Left ventricle myocardium inferior (tissue), 1 donor: ENCODE data around the gene ATP6V0D1. TPM values are rescaled to one million over a fixed set of nuclear protein-coding genes. Genes with fewer than 3 reads are reported as not detected.
A peak's percentile ranks its signal among the peaks of the same experiment; 100 is the strongest.

ENCODE experiments used
- DNase-seq: peaks from one replicate; pipeline ENCODE4 v3.0.0-alpha.2; 2020
- H3K27ac ChIP-seq: fragments of 200-600 bp; replicated peaks from 2 replicates; pipeline ENCODE4 v1.8.0; 2021
- H3K27me3 ChIP-seq: fragments of 200-600 bp; 2 replicates; pipeline ENCODE4 v1.8.0; 2021; ENCODE audit warnings: low read depth
- H3K36me3 ChIP-seq: fragments of 200-600 bp; 2 replicates; pipeline ENCODE4 v1.8.0; 2021
- H3K4me1 ChIP-seq: fragments of 200-600 bp; 2 replicates; pipeline ENCODE4 v1.8.0; 2021
- H3K4me3 ChIP-seq: fragments of 200-600 bp; 2 replicates; pipeline ENCODE4 v1.8.0; 2021; ENCODE audit warnings: mild to moderate bottlenecking, moderate library complexity
- H3K9me3 ChIP-seq: fragments of 200-600 bp; replicated peaks from 2 replicates; pipeline ENCODE4 v1.8.0; 2021
- intact Hi-C: fragments of 100-400 bp; cut with micrococcal nuclease; formaldehyde crosslinking; loops from one replicate; pipeline ENCODE4 v1.11.0; 2022
- total RNA-seq: library from RNA; stranded (reverse); fragmentation: NEBNext Ultra II Directional; extraction: Animal tissue kit (Norgen Biotek cat#: 25700); gene quantifications from one replicate; pipeline ENCODE4 v1.2.1, GENCODE V29; 2021
- TF ChIP-seq, protein P1 (sequence below): fragments of 200-600 bp; IDR thresholded peaks from 2 replicates; pipeline ENCODE4 v1.8.0; 2021; ENCODE audit warnings: antibody characterized with exemption, mild to moderate bottlenecking, borderline replicate concordance
- donor health status: DM: no; HTN: yes; CAD: no; lungs with severe emphysema.

The ATP6V0D1 gene
- total RNA-seq, 1 donor from 2014 or later = 65.8 TPM

DNA sequence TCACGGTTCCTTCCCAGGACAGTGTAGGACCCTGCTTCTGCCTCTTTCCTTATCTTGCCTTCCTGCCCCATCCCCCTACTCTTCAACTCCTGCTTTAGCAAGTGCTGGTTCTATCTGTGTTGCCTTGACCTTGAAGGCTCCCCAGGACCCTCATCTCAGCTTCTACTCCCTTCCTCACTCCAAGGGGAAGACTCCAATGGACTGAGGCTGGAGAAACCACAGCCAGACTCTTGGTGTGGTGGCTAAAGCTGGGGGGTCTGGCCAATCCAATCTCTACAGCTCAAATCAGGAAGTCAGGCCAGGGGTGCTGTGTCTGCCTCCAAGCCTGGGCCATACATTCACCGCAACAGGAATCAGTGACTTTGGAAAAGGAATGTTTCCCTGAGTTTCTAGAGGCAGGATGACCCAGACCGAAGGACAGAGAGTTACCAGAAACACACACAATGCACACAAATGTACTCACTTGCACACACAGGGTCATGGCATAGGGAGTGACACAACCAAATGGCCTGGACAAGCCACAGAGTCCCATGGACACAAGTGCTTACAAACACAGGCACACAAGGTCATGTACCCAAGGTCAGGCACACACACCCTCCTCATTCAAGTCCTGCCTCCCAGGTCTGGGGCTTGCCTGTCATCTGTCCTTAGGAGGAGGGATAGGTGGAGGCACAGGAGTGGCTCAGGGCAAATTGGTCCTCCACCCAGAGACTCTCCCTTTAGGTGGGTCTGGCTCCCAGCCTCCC is 51.7 kb downstream of the ATP6V0D1 start:
- no peak overlapping the region for H3K27ac ChIP-seq
- peaks cover 43% of the 10 kb centered on the region for H3K4me1 ChIP-seq
- H3K9me3 ChIP-seq = no peaks in the 10 kb centered on the region
- H3K36me3 ChIP-seq = no peaks in the 10 kb centered on the region
- H3K27me3 ChIP-seq = peaks cover 59% of the 10 kb centered on the region
- H3K4me3 ChIP-seq = no peak overlapping the region
- no peak for DNase-seq
- intact Hi-C loops = no loop called here
- TF ChIP-seq, protein P1, sequence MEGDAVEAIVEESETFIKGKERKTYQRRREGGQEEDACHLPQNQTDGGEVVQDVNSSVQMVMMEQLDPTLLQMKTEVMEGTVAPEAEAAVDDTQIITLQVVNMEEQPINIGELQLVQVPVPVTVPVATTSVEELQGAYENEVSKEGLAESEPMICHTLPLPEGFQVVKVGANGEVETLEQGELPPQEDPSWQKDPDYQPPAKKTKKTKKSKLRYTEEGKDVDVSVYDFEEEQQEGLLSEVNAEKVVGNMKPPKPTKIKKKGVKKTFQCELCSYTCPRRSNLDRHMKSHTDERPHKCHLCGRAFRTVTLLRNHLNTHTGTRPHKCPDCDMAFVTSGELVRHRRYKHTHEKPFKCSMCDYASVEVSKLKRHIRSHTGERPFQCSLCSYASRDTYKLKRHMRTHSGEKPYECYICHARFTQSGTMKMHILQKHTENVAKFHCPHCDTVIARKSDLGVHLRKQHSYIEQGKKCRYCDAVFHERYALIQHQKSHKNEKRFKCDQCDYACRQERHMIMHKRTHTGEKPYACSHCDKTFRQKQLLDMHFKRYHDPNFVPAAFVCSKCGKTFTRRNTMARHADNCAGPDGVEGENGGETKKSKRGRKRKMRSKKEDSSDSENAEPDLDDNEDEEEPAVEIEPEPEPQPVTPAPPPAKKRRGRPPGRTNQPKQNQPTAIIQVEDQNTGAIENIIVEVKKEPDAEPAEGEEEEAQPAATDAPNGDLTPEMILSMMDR = no peak

DNA sequence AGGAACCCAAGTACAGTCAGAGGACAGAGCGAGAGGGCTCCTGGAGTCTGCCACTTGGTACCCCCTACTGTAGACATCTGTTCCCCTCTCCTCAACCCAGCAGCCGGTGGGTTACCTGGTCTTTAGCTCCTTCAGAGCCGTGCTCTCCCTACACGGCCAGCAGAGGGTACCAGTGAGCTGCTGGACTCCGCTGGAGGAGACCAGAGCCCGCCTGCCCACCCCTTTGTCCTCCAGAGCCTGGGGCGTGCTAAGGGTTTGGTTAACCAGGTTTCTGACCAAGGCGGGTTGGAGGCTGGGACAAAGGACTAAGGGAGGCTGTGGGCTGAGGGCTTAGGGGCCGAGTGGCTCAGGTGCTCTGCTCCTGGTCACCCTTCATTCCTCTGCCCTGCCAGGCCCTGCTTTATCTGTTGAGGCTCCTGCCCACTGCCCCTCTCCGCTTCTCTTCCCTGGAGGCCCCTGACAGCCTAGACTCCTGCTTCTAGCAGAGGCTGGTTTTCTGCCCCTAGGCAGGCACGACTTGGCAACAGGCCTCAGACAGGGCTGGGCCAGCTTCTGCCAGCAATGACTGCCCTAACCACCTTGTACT is 52.7 kb downstream of the ATP6V0D1 start:
- H3K27me3 ChIP-seq = peaks cover 68% of the 10 kb centered on the region
- no peaks in the 10 kb centered on the region for H3K36me3 ChIP-seq
- TF ChIP-seq, protein P1 = peak; percentile 91
- H3K4me1 ChIP-seq = peaks cover 51% of the 10 kb centered on the region
- DNase-seq = peak; percentile 73
- intact Hi-C loops = no loop called here
- H3K27ac ChIP-seq = peak overlapping the region; percentile 40
- no peak overlapping the region for H3K4me3 ChIP-seq
- no peaks in the 10 kb centered on the region for H3K9me3 ChIP-seq

DNA sequence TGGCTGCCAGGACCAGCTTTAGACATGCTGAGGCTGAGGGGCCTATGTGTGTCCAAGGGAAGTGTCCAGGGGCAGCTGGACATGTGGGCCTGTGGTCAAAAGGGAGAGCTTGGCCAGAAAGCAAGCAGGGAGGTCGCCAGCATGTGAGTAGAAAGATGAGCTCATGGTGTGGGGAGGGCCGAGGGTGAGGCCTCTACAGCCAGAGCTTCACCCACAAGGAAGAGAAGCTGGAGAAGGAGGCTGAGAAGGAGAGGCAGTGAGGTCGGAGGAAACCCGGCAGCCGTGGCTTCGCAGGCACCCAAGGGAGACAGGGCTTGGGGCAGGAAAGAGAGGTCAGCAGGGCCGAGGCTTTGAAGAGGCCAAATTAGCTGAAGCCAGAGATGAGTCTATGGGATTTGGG is 54.0 kb downstream of the ATP6V0D1 start:
- no peaks in the 10 kb centered on the region for H3K36me3 ChIP-seq
- TF ChIP-seq, protein P1 = no peak
- no peaks in the 10 kb centered on the region for H3K9me3 ChIP-seq
- peaks cover 48% of the 10 kb centered on the region for H3K4me1 ChIP-seq
- peak; percentile 32 for DNase-seq
- intact Hi-C loops = no loop called here
- peaks cover 72% of the 10 kb centered on the region for H3K27me3 ChIP-seq
- H3K4me3 ChIP-seq = no peak overlapping the region
- peak overlapping the region; percentile 40 for H3K27ac ChIP-seq

DNA sequence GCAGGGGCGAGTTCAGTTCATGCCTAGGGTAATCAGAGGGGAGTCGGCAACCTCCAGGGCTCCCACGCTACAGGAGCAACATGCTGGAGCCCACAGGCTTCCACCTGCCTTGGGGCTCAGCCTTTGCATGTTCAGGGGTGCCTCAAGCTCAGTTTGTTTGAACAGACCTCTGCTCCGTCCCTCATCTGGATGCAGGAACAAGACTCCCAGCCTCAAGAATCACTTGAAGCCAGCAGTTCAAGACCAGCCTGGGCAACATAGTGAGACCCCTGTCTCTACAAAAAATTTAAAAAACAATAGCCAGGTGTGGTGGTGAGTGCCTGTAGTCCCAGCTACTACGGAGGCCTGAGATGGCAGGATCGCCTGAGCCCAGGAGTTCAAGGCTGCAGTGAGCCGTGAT is 54.9 kb downstream of the ATP6V0D1 start:
- H3K36me3 ChIP-seq = no peaks in the 10 kb centered on the region
- TF ChIP-seq, protein P1 = no peak
- intact Hi-C loops = no loop called here
- no peak for DNase-seq
- no peaks in the 10 kb centered on the region for H3K9me3 ChIP-seq
- no peak overlapping the region for H3K4me3 ChIP-seq
- H3K27me3 ChIP-seq = peaks cover 66% of the 10 kb centered on the region
- peaks cover 41% of the 10 kb centered on the region for H3K4me1 ChIP-seq
- H3K27ac ChIP-seq = no peak overlapping the region

DNA sequence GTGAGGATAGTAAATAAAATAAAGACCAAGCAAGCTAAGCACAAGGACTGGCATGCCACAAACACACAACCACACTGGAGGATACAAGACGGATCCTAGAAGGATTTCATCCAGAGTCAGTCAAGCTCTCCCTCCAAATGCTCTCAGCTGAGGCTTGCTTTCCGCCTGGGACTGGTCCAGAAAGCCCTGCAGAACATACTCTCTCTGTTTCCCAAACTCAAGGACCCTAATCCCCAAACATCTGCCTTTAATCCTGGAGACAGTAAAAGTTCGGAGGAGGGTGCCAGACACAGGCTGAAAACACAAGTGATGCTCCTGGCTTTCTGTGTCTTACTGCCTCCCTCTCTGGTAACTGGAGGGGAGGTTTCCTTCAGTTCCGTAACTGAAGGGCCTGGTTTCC is 55.4 kb downstream of the ATP6V0D1 start:
- no peak for DNase-seq
- Histone ChIP-seq H3K9me3 (no peaks in the 10 kb centered on the region), H3K27ac (no peak overlapping the region), H3K27me3 (peaks cover 65% of the 10 kb centered on the region), H3K4me1 (peaks cover 37% of the 10 kb centered on the region), H3K4me3 (no peak overlapping the region), H3K36me3 (no peaks in the 10 kb centered on the region)
- TF ChIP-seq, protein P1 = no peak
- intact Hi-C loops = no loop called here
